HG03571 (cell line): ENCODE measurements around the gene RFTN1.

Experiments
- ATAC-seq: cut with Tn5 transposase; IDR thresholded peaks from one replicate; pipeline ENCODE4 v1.9.1; 2021; ENCODE audit not compliant: unreplicated experiment

RFTN1 gene, protein sequence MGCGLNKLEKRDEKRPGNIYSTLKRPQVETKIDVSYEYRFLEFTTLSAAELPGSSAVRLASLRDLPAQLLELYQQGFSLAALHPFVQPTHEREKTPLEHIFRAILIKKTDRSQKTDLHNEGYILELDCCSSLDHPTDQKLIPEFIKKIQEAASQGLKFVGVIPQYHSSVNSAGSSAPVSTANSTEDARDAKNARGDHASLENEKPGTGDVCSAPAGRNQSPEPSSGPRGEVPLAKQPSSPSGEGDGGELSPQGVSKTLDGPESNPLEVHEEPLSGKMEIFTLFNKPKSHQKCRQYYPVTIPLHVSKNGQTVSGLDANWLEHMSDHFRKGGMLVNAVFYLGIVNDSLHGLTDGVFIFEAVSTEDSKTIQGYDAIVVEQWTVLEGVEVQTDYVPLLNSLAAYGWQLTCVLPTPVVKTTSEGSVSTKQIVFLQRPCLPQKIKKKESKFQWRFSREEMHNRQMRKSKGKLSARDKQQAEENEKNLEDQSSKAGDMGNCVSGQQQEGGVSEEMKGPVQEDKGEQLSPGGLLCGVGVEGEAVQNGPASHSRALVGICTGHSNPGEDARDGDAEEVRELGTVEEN

DNA sequence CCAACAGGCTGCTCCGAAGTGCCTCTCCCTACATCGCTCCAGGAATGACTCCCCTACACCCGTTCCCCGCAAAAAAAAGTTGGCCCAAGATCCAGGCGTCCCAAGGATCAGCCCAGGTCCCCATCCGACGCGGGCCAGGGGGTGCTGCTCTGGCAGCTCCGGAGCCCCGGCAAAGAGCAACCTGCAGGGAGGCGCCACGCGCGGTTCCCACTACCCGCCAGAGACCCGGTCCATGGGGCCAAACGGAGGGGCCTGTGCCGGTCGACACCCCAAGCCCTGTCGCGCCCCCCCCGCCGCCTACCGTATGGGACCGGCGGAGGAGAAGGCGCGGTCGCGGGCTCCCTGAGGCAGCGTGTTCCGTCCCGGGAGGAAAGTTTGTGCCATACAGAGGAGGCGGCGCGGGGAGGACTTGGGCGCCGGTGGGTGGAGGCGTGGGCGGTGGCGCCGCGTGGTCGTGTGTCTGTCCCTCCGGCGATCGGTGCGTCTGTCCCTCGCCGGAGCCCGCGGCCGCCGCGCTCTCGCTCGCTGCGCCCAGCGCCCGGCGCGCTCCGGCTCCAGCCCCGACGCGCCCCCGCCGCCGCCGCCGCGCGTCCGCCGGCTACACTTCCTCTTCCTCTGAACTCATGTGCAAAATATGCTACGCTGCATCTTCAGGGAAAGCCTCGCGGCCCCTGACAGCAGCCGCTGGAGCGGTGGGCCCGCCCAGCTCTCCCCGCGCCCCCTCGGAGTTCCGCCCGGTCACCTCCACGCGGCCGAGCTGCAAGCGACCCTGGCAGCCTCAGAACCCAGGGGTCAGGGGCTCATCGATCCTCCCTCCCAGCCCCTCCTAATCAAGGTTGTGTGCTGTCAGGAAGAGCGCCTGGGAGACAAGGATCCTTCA, at the start of gene RFTN1:
TSS of gene RFTN1 (minus strand) at position 559 of the 880 bp plus-strand sequence. CDS start 19,830 bp downstream, outside the sequence.
- no peak for ATAC-seq

GRCh38 chr3:16559653-16560365, 46.3 kb upstream of the RFTN1 start:
- ATAC-seq, result no peak

- no peak for ATAC-seq
Measured at GRCh38 chr3:16554126-16554525, 40.6 kb upstream of the RFTN1 start.

GRCh38 chr3:16552757-16553156, 39.3 kb upstream of the RFTN1 start:
- ATAC-seq, result no peak

- ATAC-seq, result no peak
Measured at GRCh38 chr3:16551342-16551976, 38.0 kb upstream of the RFTN1 start.

- peak; percentile 82 for ATAC-seq
Measured at GRCh38 chr3:16550676-16551341, 37.3 kb upstream of the RFTN1 start.

DNA sequence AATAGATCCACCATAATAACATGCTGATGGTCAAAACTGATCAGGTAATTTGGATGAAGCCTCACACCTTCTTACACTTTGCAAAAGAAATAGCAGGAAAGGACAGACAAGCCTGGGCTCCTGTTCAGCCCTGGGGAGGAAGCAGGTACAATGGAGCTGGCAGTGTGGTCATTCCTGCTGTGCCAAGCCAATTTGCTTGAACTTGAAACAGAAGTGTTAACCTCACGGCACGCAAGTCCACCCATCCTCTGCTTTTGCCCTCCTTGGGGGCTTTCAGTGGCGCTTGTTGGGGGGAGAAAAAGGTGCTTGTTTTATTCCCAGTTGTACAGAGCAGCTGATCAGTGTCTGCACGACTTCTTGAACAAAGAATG, 36.8 kb upstream of the RFTN1 start:
- ATAC-seq, result peak; percentile 19

GRCh38 chr3:16548721-16549120, 35.2 kb upstream of the RFTN1 start:
- ATAC-seq, result no peak

DNA sequence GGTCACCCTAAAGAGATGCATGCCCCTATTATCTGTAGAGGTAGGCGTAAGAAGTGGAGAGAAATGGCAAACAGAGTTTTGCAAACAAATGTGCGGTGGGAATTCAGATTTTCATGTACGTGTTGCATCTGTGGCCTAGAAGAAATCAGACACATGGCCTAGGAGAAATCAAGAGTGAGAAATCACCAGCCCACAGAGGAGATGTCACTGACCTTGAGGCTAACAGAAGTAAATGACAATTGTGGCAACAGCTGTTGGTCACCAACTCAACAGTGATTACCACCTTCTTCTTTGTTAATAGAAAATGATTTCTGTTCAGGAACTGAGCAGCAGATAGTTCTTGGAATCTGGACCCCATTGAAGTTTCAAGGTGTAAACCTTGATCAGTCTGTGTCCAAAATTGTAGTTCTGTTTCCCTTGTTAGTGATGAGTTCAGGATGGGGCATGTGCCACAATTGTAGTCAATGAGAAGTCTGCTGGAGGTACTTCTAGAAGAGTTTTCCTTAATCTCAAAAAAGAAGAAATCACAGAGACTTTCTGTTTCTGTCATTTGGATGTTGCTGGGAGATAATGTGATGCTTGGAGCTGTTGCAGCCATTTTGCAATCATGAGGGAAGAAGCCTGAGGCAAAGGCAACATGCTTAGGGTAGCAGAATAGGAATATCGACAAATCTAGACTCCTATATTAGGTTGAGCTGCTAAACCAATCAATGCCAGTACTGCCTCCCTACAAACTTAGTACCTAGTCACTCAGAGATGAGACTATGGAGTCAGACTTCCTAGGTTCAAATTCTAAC, 34.3 kb upstream of the RFTN1 start:
- no peak for ATAC-seq

DNA sequence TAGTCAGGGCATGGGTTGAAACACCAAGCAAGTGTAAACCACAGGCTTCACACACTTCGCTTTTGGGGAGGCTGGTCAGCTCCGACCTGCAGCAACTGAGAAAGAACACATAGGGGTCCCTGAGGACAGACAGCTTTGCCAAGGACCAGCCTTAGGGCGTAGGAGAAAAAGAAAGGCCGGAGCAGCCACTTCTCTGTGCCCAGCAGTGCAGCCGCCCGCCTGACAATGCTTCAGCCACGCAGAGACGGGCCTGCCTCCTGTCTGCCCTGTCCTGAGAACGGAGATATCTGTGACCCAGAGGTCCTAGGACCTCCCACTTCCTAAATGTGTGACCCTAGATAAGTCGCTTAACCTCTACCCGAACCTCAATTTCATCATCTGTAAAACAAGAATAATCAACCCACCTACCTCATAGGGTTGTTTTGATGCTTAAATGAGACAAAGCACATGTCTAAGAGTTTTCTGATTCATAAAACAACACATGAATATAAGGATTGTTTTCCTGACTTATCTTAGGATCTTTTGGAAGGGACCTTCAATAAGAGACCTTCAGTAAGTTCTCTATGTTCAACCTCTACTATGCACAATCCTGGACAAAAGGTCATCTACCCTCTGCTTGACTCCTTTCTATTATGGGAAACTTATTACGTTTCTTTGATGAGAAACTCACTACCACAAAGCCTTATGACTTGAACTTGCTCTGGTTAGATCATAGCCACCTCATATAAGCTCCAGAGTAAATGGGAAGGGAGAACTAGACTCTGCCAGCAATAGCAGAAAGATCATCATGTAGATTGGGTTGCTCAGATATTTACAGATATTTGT, 32.9 kb upstream of the RFTN1 start:
- ATAC-seq, result no peak

DNA sequence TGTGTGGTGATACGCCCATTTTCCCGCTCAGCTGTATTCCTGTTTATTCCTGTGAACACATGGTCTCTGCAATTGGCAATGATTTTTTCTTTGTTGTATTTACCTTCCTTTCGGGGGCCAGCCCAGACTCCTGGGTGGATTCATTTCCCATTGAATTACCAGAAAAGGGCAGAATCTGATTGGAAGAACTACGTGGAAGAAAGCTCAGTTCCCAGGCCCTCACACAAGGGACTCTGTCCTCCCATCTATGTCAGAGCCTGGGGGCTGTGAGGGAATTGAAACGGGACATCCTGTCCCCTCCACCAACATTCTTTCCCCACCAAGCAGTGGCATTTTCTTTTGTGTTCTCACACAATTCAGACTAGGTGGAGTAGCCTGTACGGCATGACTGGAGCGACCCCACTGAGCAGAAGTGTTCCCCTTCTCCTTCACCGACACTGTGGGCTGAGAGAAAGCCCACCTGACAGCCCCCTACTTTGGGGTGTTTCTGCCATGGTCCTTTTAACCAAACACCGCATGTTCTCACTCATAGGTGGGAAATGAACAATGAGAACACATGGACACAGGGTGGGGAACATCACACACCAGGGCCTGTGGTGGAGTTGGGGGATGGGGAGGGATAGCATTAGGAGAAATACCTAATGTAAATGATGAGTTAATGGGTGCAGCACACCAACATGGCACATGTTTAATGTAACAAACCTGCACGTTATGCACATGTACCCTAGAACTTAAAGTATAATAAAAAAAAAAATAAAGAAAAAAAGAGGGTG, 32.1 kb upstream of the RFTN1 start:
- no peak for ATAC-seq

- no peak for ATAC-seq
Measured at GRCh38 chr3:16543242-16543864, 29.9 kb upstream of the RFTN1 start.

DNA sequence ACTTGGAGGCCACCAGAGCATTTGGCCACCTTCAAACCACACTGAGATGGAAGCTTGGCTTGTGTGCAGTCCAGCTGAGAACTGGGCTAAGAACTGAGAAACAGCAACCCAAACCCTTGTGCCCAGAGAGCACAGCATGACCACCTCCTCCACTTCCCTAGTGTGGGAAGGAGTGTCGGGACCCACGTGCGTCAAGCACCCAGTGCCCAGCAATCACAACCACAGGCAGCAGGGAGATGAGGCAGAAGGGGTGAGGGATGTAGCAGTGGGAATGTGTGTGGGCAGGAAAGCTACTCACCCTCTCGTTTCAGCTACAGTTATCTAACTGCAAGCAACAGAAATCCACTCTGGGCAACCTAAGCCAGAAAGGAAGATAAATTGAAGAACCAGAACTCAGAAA, 25.0 kb upstream of the RFTN1 start:
- no peak for ATAC-seq

GRCh38 chr3:16536996-16537395, 23.5 kb upstream of the RFTN1 start:
- no peak for ATAC-seq

DNA sequence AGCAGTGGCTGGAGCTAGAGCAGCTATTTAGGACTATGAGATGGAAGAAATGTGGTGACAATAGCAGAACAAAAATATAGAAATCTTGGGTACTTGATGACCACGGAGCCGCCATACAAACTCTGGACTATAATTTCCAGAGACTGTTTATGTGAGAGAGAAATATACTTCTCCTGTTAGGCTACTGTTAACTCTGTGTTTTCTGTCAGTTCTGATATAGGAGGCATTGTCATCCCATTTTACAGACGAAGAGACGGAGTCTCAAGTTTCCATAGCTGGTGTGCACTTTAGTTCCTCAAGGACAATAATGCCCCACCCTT, 22.8 kb upstream of the RFTN1 start:
- no peak for ATAC-seq

DNA sequence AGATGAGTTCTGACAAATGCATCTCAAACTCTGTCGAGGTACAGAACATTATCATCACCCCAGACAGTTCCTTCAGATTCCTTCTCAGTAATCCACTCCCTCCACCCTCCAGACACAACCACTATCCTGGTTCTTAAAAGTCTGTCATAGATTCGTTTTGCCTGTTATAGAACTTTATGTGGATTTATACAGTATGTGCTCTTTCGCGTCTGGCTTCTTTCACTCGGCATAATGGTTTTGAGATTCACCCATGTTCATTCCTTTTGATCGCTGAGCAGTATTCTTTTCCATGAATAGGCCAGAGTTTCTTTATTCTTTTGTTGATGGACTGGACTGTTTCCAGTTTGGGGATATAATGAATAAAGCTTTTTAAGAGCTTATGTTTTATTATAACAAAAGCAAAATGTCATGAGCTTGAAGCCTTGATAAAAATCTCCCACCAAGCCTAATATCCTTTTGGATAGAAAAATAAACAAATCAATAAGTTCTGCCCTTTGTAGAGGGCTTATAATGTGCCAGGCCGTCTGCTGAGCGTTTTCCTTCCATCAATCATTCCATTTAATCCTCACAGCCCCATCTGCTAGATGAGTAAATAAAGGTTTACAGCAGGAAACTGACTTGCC, 21.3 kb upstream of the RFTN1 start:
- no peak for ATAC-seq
